HepG2 (cell line): Measurements from ENCODE around the gene PPP2R5B. TPM values are rescaled to one million over a fixed set of nuclear protein-coding genes. Genes with fewer than 3 reads are reported as not detected.

Source experiments
- ATM ChIP-seq: fragments of 450-650 bp; IDR thresholded peaks from 2 replicates; pipeline ENCODE4 v1.7.1; 2017; ENCODE audit warnings: mild to moderate bottlenecking, borderline replicate concordance
- ELF3 ChIP-seq: IDR thresholded peaks from 2 replicates; pipeline ENCODE4 v1.6.1; 2016; ENCODE audit warnings: missing genetic modification reagents, missing compliant biosample characterization
- JUNB ChIP-seq: sonication (generic); formaldehyde crosslinking; IDR thresholded peaks from 2 replicates; pipeline ENCODE4 v1.8.0; 2022; ENCODE audit warnings: missing genetic modification reagents, mild to moderate bottlenecking, borderline replicate concordance
- MTF1 ChIP-seq: sonication (generic); formaldehyde crosslinking; IDR thresholded peaks from 2 replicates; pipeline ENCODE4 v1.5.0; 2020; ENCODE audit warnings: missing genetic modification reagents
- PHB2 ChIP-seq: fragments of 450-650 bp; IDR thresholded peaks from 2 replicates; pipeline ENCODE4 v1.6.1; 2018; ENCODE audit not compliant: partially characterized antibody
- PPARG ChIP-seq: conservative IDR thresholded peaks from 2 replicates; pipeline ENCODE4 v1.6.1; 2016; ENCODE audit warnings: missing biosample characterization, missing genetic modification reagents
- RFX5 ChIP-seq: IDR thresholded peaks from 2 replicates; pipeline ENCODE4 v1.6.1; 2011; ENCODE audit warnings: low read depth, low read length, improper control_type of control experiment
- SSRP1 ChIP-seq: IDR thresholded peaks from 2 replicates; pipeline ENCODE4 v1.6.1; 2016; ENCODE audit warnings: control low read depth
- TOE1 ChIP-seq: sonication (generic); formaldehyde crosslinking; IDR thresholded peaks from 2 replicates; pipeline ENCODE4 v1.4.0; 2020; ENCODE audit warnings: mild to moderate bottlenecking, missing genetic modification reagents
- WIZ ChIP-seq: sonication (generic); formaldehyde crosslinking; IDR thresholded peaks from 2 replicates; pipeline ENCODE4 v1.5.1; 2020; ENCODE audit warnings: mild to moderate bottlenecking, missing genetic modification reagents
- ZBTB1 ChIP-seq: sonication (generic); formaldehyde crosslinking; IDR thresholded peaks from 2 replicates; pipeline ENCODE4 v1.4.0; 2020; ENCODE audit warnings: missing genetic modification reagents, borderline replicate concordance
- ZFP41 ChIP-seq: sonication (generic); formaldehyde crosslinking; IDR thresholded peaks from 2 replicates; pipeline ENCODE4 v1.4.0; 2020; ENCODE audit warnings: mild to moderate bottlenecking, missing genetic modification reagents, borderline replicate concordance
- ZNF234 ChIP-seq: sonication (generic); formaldehyde crosslinking; conservative IDR thresholded peaks from 2 replicates; pipeline ENCODE4 v1.5.1; 2020; ENCODE audit warnings: mild to moderate bottlenecking, missing genetic modification reagents
- ZNF326 ChIP-seq: sonication (generic); formaldehyde crosslinking; IDR thresholded peaks from 2 replicates; pipeline ENCODE4 v1.4.0; 2020; ENCODE audit warnings: missing genetic modification reagents, borderline replicate concordance
- ZNF441 ChIP-seq: sonication (generic); formaldehyde crosslinking; IDR thresholded peaks from 2 replicates; pipeline ENCODE4 v1.7.0; 2021; ENCODE audit warnings: missing genetic modification reagents, borderline replicate concordance
- ZNF567 ChIP-seq: sonication (generic); formaldehyde crosslinking; IDR thresholded peaks from 2 replicates; pipeline ENCODE4 v1.8.1; 2023; ENCODE audit warnings: mild to moderate bottlenecking, missing genetic modification reagents, borderline replicate concordance
- ZNF577 ChIP-seq: sonication (generic); formaldehyde crosslinking; IDR thresholded peaks from 2 replicates; pipeline ENCODE4 v1.4.0; 2020; ENCODE audit warnings: mild to moderate bottlenecking, low read depth, missing genetic modification reagents, borderline replicate concordance
- ZNF703 ChIP-seq: sonication (generic); formaldehyde crosslinking; IDR thresholded peaks from 2 replicates; pipeline ENCODE4 v1.5.1; 2020; ENCODE audit warnings: missing genetic modification reagents, mild to moderate bottlenecking, moderate library complexity, borderline replicate concordance
- ZNF713 ChIP-seq: sonication (generic); formaldehyde crosslinking; IDR thresholded peaks from 2 replicates; pipeline ENCODE4 v1.4.0; 2020; ENCODE audit warnings: mild to moderate bottlenecking, missing genetic modification reagents
- polyA plus RNA-seq, 8 experiments: library from polyadenylated mRNA; depleted of rRNA in 3 of 8; stranded (reverse) in 7 of 8; unstranded in 1 of 8; fragments of >200 nt; fragmentation: Illumina TruSeq in 4 of 8; extraction: Trizol in 4 of 8; gene quantifications; 2 replicates each; pipeline versions ENCODE4 v1.2.1 to v1.2.3, GENCODE V29; 2011 to 2016; ENCODE audit warnings: low read depth in 4 of 8, missing spikeins in 1 of 8, mixed read lengths in 1 of 8; ENCODE audit not compliant: insufficient read depth in 1 of 8
- total RNA-seq, 5 experiments: library from RNA; depleted of rRNA; stranded (reverse); fragments of >200 nt; fragmentation: Illumina TruSeq; extraction: Trizol; gene quantifications; 2 replicates each; pipeline ENCODE4 v1.2.3, GENCODE V29; 2016; ENCODE audit warnings: low read depth in 1 of 5
- TF ChIP-seq, protein P1 (sequence below): sonication (generic); formaldehyde crosslinking; IDR thresholded peaks from 2 replicates; pipeline ENCODE4 v1.5.1; 2020; ENCODE audit warnings: mild to moderate bottlenecking, moderate library complexity, missing genetic modification reagents
- TF ChIP-seq, protein P2 (sequence below): sonication (generic); formaldehyde crosslinking; IDR thresholded peaks from 2 replicates; pipeline ENCODE4 v1.5.0; 2020; ENCODE audit warnings: missing genetic modification reagents
- TF ChIP-seq, protein P3 (sequence below): sonication (generic); formaldehyde crosslinking; IDR thresholded peaks from 2 replicates; pipeline ENCODE4 v1.5.0; 2020; ENCODE audit warnings: mild to moderate bottlenecking, missing genetic modification reagents, borderline replicate concordance
- TF ChIP-seq, protein P4 (sequence below): IDR thresholded peaks from 2 replicates; pipeline ENCODE4 v1.6.1; 2016; ENCODE audit warnings: missing genetic modification reagents, missing compliant biosample characterization

The PPP2R5B gene
- total and polyA plus RNA-seq, 2 of the 13 experiments (the other 11 are each of a cell fraction or from before 2014, with no cell fraction given), result 2.3 to 8.3 TPM

DNA sequence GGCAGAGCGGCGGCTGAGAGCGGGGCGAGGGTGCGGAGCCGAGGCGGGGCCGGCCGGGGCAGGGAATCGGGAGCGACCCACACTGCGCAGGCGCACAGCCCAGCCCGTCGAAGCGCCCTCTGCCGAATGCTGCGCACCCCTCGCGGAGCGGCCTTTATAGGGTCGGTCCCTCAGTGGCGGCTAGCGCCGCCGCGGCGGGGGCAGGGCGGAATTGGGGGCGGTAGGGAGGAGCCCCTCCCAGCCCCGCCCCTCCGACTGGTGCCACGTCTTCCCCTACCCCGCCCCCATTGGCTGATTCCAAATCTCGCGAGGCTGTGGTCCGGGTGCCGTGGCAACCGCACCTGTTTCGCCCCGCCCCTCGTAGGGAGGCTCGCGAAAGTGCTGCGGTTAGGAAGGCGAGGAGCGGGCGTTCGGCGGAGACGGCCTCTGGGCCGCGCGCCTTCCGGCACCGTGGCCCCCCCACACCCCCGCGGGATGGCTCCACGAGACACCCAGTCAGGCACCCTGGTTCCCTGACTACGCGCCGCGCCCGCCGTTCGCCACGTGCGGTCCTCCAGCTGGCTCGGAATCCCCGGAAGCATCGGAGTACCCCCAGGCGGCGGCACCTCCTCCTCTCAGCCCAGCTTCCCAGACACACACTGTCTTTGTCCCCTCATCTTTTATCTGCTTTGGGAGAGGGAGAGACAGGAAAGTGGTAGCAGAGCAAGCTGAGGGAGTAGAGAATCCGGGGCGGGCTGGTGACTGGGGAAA lies 45.8 kb upstream of the PPP2R5B start, which contains the start of gene EHD1 (continued):
- TF ChIP-seq ZFP41 (CRISPR knock-in tag), result no peak
- TF ChIP-seq PHB2, result no peak
- TF ChIP-seq ATM, result no peak
- TF ChIP-seq MTF1 (CRISPR knock-in tag), result no peak
- 0 out of 2 replicates have a peak, but pooled peaks have one; percentile 40 for TF ChIP-seq PPARG (CRISPR knock-in tag)
- TF ChIP-seq WIZ (CRISPR knock-in tag), result peak; percentile 88; the same call in 1 of the 2 replicates
- TF ChIP-seq ZNF703 (CRISPR knock-in tag), result no peak
- TF ChIP-seq JUNB (CRISPR knock-in tag), result no peak
- 0 out of 2 replicates have a peak, but pooled peaks have one; percentile 14 for TF ChIP-seq RFX5
- no peak for TF ChIP-seq TOE1
- TF ChIP-seq ZBTB1 (CRISPR knock-in tag), result no peak
- TF ChIP-seq ZNF326 (CRISPR knock-in tag), result no peak
- TF ChIP-seq, protein P1, sequence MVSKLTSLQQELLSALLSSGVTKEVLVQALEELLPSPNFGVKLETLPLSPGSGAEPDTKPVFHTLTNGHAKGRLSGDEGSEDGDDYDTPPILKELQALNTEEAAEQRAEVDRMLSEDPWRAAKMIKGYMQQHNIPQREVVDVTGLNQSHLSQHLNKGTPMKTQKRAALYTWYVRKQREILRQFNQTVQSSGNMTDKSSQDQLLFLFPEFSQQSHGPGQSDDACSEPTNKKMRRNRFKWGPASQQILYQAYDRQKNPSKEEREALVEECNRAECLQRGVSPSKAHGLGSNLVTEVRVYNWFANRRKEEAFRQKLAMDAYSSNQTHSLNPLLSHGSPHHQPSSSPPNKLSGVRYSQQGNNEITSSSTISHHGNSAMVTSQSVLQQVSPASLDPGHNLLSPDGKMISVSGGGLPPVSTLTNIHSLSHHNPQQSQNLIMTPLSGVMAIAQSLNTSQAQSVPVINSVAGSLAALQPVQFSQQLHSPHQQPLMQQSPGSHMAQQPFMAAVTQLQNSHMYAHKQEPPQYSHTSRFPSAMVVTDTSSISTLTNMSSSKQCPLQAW (CRISPR knock-in tag), result peak; percentile 41; the same call in 1 of the 2 replicates
- TF ChIP-seq ZNF713 (CRISPR knock-in tag), result no peak
- TF ChIP-seq ZNF567 (CRISPR knock-in tag), result no peak
- TF ChIP-seq ZNF577 (CRISPR knock-in tag), result no peak
- peak; percentile 30; the same call in 1 of the 2 replicates for TF ChIP-seq ELF3
- TF ChIP-seq, protein P2, sequence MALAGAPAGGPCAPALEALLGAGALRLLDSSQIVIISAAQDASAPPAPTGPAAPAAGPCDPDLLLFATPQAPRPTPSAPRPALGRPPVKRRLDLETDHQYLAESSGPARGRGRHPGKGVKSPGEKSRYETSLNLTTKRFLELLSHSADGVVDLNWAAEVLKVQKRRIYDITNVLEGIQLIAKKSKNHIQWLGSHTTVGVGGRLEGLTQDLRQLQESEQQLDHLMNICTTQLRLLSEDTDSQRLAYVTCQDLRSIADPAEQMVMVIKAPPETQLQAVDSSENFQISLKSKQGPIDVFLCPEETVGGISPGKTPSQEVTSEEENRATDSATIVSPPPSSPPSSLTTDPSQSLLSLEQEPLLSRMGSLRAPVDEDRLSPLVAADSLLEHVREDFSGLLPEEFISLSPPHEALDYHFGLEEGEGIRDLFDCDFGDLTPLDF (CRISPR knock-in tag), result no peak
- TF ChIP-seq, protein P3, sequence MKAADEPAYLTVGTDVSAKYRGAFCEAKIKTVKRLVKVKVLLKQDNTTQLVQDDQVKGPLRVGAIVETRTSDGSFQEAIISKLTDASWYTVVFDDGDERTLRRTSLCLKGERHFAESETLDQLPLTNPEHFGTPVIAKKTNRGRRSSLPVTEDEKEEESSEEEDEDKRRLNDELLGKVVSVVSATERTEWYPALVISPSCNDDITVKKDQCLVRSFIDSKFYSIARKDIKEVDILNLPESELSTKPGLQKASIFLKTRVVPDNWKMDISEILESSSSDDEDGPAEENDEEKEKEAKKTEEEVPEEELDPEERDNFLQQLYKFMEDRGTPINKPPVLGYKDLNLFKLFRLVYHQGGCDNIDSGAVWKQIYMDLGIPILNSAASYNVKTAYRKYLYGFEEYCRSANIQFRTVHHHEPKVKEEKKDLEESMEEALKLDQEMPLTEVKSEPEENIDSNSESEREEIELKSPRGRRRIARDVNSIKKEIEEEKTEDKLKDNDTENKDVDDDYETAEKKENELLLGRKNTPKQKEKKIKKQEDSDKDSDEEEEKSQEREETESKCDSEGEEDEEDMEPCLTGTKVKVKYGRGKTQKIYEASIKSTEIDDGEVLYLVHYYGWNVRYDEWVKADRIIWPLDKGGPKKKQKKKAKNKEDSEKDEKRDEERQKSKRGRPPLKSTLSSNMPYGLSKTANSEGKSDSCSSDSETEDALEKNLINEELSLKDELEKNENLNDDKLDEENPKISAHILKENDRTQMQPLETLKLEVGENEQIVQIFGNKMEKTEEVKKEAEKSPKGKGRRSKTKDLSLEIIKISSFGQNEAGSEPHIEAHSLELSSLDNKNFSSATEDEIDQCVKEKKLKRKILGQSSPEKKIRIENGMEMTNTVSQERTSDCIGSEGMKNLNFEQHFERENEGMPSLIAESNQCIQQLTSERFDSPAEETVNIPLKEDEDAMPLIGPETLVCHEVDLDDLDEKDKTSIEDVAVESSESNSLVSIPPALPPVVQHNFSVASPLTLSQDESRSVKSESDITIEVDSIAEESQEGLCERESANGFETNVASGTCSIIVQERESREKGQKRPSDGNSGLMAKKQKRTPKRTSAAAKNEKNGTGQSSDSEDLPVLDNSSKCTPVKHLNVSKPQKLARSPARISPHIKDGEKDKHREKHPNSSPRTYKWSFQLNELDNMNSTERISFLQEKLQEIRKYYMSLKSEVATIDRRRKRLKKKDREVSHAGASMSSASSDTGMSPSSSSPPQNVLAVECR, result peak; percentile 90
- TF ChIP-seq ZNF441, result peak; percentile 86
- no peak for TF ChIP-seq SSRP1 (CRISPR knock-in tag)
- TF ChIP-seq, protein P4, sequence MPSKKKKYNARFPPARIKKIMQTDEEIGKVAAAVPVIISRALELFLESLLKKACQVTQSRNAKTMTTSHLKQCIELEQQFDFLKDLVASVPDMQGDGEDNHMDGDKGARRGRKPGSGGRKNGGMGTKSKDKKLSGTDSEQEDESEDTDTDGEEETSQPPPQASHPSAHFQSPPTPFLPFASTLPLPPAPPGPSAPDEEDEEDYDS (CRISPR knock-in tag), result peak; percentile 98
- TF ChIP-seq ZNF234 (CRISPR knock-in tag), result peak; percentile 62; the same call in 1 of the 2 replicates
